ENCODE measurements around the gene GBP1. TPM values are rescaled to one million over a fixed set of nuclear protein-coding genes. Genes with fewer than 3 reads are reported as not detected.

GBP1 gene
- total RNA-seq (2022; extraction: Qiagen RNA extraction), result 0.14 to 0.48 TPM (median 0.19 TPM) in 5 replicates

GRCh38 chr1:89065079-89065868, at the start of gene GBP1:
Gene GBP1, minus strand, starts transcription at chr1:89065208. Its CDS starts 1,974 bp downstream, at chr1:89063234.

GRCh38 chr1:89022167-89022959, 42.6 kb downstream of the GBP1 start, which contains the start of gene GBP3:
Gene GBP3, minus strand, starts transcription at chr1:89022866. Its CDS starts 2,145 bp downstream, at chr1:89020721.

Other genes with a start within 250 kb of the GBP1 start
- gene GTF2B, start 173.6 kb downstream of the GBP1 start, total RNA-seq (2022; extraction: Qiagen RNA extraction), result 23.7 to 28.8 TPM (median 25.4 TPM) in 5 replicates
- gene KYAT3, start 72.6 kb downstream of the GBP1 start, total RNA-seq (2022; extraction: Qiagen RNA extraction), result 6.8 to 8.4 TPM (median 7.5 TPM) in 5 replicates
- 1.5 to 2.4 TPM (median 1.7 TPM) in 5 replicates for gene RBMXL1, start 72.6 kb downstream of the GBP1 start, total RNA-seq (2022; extraction: Qiagen RNA extraction)
- gene GBP3, start 42.3 kb downstream of the GBP1 start, total RNA-seq (2022; extraction: Qiagen RNA extraction), result 0.63 to 1.2 TPM (median 1.1 TPM) in 5 replicates
- gene GBP2, start 60.9 kb upstream of the GBP1 start, total RNA-seq (2022; extraction: Qiagen RNA extraction), result 0.63 to 1.1 TPM (median 0.81 TPM) in 5 replicates
- gene GBP7, start 110.8 kb upstream of the GBP1 start, total RNA-seq (2022; extraction: Qiagen RNA extraction), result not detected in 5 replicates
- 0.07 to 0.08 TPM in 2 of 5 replicates, not detected in the others for gene GBP4, start 133.7 kb upstream of the GBP1 start, total RNA-seq (2022; extraction: Qiagen RNA extraction)
- 0.06 to 0.09 TPM (median 0.06 TPM) in 3 of 5 replicates, not detected in the others for gene GBP5, start 207.7 kb upstream of the GBP1 start, total RNA-seq (2022; extraction: Qiagen RNA extraction)